NCI-H1105 treated with DMSO at 0.1 percent for 48 hours (cell line): ENCODE results near the gene PARP11.

Source experiments
- DNase-seq: peaks from one replicate; lab custom pipeline; 2025; lab: John Stamatoyannopoulos, UW

Gene PARP11

GRCh38 chr12:3770891-3771290 is 102.3 kb downstream of the PARP11 start:
- DNase-seq = no peak

- DNase-seq = no peak
These were observed 104.2 kb downstream of the PARP11 start for GRCh38 chr12:3768911-3769447.

- no peak for DNase-seq
These were observed 112.0 kb downstream of the PARP11 start for GRCh38 chr12:3761116-3761735.

GRCh38 chr12:3759878-3760277 is 113.3 kb downstream of the PARP11 start:
- DNase-seq = no peak
